Neural cell (in vitro differentiated cells): ENCODE measurements around the gene B4GALT4.
"Not testable (repeated sequence)": the region's sequence is repeated elsewhere in the genome, so short reads cannot be mapped to it uniquely, and the experiment has no call there.

Source experiments
- POLR2AphosphoS5 ChIP-seq: IDR thresholded peaks from 2 replicates; pipeline ENCODE4 v1.6.1; 2012
- TF ChIP-seq, protein P1 (sequence below): fragments of 450-650 bp; IDR thresholded peaks from 2 replicates; pipeline ENCODE4 v1.5.1; 2014; ENCODE audit warnings: antibody characterized with exemption, mild to moderate bottlenecking, moderate library complexity; ENCODE audit not compliant: poor library complexity, severe bottlenecking

DNA sequence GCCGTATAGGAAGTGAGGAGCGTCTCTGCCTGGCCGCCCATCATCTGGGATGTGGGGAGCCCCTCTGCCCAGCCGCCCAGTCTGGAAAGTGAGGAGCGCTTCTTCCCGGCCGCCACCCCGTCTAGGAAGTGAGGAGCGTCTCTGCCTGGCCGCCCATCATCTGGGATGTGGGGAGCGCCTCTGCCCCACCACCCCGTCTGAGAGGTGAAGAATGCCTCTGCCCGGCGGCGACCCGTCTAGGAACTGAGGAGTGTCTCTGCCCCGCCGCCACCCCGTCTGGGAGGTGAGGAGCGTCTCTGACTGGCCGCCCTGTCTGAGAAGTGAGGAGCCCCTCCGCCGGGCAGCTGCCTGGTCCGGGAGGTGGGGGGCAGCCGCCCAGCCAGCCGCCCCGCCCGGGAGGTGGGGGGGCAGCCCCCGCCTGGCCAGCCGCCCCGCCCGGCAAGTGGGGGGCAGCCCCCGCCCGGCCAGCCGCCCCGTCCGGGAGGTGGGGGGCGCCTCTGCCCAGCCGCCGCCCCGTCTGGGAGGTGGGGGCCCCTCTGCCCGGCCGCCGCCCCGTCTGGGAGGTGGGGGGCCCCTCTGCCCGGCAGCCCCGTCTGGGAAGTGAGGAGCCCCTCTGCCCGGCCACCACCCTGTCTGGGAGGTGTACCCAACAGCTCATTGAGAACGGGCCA is 1.8 kb upstream of the B4GALT4 start:
- TF ChIP-seq, protein P1, sequence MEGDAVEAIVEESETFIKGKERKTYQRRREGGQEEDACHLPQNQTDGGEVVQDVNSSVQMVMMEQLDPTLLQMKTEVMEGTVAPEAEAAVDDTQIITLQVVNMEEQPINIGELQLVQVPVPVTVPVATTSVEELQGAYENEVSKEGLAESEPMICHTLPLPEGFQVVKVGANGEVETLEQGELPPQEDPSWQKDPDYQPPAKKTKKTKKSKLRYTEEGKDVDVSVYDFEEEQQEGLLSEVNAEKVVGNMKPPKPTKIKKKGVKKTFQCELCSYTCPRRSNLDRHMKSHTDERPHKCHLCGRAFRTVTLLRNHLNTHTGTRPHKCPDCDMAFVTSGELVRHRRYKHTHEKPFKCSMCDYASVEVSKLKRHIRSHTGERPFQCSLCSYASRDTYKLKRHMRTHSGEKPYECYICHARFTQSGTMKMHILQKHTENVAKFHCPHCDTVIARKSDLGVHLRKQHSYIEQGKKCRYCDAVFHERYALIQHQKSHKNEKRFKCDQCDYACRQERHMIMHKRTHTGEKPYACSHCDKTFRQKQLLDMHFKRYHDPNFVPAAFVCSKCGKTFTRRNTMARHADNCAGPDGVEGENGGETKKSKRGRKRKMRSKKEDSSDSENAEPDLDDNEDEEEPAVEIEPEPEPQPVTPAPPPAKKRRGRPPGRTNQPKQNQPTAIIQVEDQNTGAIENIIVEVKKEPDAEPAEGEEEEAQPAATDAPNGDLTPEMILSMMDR: not testable (repeated sequence)
- not testable (repeated sequence) for TF ChIP-seq POLR2AphosphoS5
